ENCODE data around the gene VSIG2.
A peak's percentile ranks its signal among the peaks of the same experiment; 100 is the strongest.

Gene VSIG2

DNA sequence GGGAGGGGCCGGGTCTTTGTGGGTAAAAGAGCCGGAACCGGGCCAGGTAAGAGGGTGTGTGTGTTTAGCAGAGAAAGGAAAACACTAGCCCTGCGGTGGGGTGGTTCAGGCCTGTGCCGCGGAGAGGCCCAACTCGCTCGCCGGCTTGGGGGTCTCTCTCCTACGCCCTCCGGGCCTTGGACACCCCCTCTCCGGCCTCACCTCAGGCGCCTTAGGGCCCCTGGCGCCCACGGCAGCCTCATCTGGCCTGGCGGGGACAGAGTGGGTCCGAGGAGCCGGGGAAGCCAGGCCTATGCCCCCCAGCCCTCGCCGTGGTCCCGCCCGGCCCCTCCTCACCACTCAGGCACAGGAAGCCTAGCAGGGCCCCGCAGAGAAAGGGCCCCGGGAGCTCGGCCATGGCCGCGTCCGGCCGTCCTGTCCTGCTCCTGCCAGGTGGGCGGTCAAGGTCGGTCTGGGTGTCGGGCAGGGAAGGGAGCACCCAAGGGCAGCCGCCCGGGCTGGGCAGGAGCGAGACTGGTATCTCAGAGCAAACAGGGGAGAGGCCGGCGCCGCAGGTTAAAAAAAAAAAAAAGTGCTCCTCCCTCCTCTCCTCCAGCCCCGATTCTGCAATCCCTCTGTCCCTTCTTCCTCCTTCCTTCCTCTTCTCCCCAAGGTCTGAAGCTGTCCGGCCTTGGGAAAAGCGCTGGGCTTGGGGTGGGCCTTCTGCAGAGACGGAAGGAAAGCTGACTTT, at the start of gene VSIG2:
Gene VSIG2, minus strand, starts transcription at position 515 of the 730 bp plus-strand sequence. Its CDS starts 118 bp downstream, at position 397.
- Mint-ChIP-seq H3K36me3 (ENCODE audit: insufficient read depth) (peaks cover 4% of the 10 kb centered on the region), H3K4me1 (no peaks in the 10 kb centered on the region), H3K4me3 (no peak within 1 kb of the TSS), H3K9me3 (no peaks in the 10 kb centered on the region), H3K27ac (ENCODE audit: low read depth) (no peak within 1 kb of the TSS), H3K27me3 (peaks cover 31% of the 10 kb centered on the region)
- no peak for ATAC-seq (replicated peaks; ENCODE audit: extremely low read depth, poor library complexity, severe bottlenecking)
- no peak for DNase-seq (ENCODE audit: low spot score in 2 of 2)

GRCh38 chr11:124801014-124801413, 49.0 kb upstream of the VSIG2 start:
- ATAC-seq (replicated peaks; ENCODE audit: extremely low read depth, poor library complexity, severe bottlenecking) (no peak), DNase-seq (ENCODE audit: low spot score in 2 of 2) (no peak)
- Mint-ChIP-seq H3K36me3 (ENCODE audit: insufficient read depth) (peaks cover 10% of the 10 kb centered on the region), H3K27ac (ENCODE audit: low read depth) (peak overlapping the region; percentile 87), H3K4me1 (peaks cover 16% of the 10 kb centered on the region), H3K4me3 (peak overlapping the region; percentile 91), H3K27me3 (no peaks in the 10 kb centered on the region), H3K9me3 (no peaks in the 10 kb centered on the region)

DNA sequence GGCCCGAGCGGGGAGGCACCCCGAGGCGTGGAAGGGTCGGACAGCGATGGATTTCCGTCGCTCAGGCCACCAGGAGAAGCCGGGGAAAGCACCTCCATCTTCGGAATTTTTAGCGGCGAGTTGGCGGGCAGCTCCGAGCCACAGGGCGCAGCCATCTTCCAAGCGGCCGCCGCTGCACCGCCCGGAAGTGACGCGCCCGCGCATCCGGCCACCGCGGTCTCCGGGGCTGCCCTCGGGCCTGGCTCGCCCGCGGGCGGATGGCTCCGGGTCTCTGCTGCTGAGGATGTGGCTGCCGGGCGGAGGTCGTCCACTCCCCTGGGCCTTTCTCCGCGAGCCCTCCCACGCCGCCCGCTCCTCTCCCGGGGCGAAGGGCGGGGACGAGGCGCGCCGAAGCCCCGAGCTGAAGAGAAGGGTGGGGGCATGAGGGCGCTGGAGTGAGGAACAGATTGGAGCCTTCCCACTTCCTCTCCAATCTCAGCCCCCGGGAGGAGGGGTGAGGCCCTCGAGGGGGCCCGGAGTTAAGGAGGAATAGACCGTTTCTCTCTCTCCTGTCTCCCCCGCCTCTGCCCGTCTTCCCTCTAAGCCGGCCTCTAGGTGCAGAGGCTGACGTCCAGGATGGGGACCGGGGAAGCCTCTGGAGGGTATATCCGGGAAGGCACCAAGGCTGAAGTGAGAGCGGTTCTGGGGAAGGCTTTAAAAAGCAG, 48.3 kb upstream of the VSIG2 start, which contains the start of gene MSANTD2:
Gene MSANTD2, minus strand, starts transcription at position 181 of the 704 bp plus-strand sequence. Its CDS starts 26 bp downstream, at position 155.
- DNase-seq (ENCODE audit: low spot score in 2 of 2) (peak; percentile 58 to 68), ATAC-seq (replicated peaks; ENCODE audit: extremely low read depth, poor library complexity, severe bottlenecking) (peak; percentile 89)
- peaks cover 10% of the 10 kb centered on the region for H3K36me3 Mint-ChIP-seq (ENCODE audit: insufficient read depth)
- H3K27me3 Mint-ChIP-seq: no peaks in the 10 kb centered on the region
- H3K27ac Mint-ChIP-seq (ENCODE audit: low read depth): peak within 1 kb of the TSS; percentile 89
- peaks cover 16% of the 10 kb centered on the region for H3K4me1 Mint-ChIP-seq
- no peaks in the 10 kb centered on the region for H3K9me3 Mint-ChIP-seq
- peak within 1 kb of the TSS; percentile 91 for H3K4me3 Mint-ChIP-seq

DNA sequence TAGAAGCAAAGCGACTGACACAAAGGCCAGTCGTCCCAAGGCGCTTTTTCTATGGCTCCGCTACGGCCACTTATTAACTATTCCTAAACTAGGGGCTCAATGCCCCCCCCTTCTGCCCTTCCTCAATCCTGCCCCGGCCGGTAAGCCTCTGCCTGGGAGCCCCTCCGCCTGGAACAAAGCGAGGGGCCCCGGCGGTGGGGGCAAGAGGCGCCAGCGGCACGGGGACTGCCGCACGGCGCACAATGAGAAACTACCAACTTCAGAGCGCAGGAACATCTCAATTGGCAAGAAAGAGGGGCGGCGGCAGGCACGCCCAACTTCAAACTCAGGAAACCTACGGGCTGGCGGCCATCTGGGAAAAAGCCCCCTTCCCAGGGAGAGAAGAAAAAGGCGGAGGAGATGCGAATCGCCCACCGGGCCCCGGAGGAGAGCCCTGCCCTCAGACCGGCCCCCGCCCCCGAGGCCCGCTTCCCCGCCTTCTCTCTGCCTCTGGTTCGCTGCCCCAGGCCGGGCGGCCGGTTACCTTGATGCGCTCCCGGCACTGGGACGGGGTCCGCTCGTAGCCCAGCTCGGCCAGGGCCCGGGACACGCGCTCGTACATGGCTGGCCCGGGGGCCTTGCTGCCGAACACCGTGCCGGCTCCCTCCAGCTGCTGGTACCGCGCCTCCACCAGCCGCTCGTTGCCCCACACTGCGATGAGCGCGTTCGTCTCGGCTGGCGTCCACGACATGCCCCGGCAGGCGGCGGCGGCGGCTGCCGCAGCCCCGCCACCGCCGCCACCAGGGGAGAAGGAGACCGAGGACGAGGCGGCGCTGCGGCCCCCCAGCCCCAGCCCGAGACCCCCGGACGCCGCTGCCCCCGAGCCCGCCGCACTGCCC, 47.5 kb upstream of the VSIG2 start:
- Mint-ChIP-seq H3K27ac (ENCODE audit: low read depth) (peak overlapping the region; percentile 89), H3K4me1 (peaks cover 16% of the 10 kb centered on the region), H3K36me3 (ENCODE audit: insufficient read depth) (peaks cover 10% of the 10 kb centered on the region), H3K9me3 (no peaks in the 10 kb centered on the region), H3K27me3 (no peaks in the 10 kb centered on the region), H3K4me3 (peak overlapping the region; percentile 91)
- peak; percentile 16 to 31 for DNase-seq (ENCODE audit: low spot score in 2 of 2)
- ATAC-seq (replicated peaks; ENCODE audit: extremely low read depth, poor library complexity, severe bottlenecking): peak; percentile 59

DNA sequence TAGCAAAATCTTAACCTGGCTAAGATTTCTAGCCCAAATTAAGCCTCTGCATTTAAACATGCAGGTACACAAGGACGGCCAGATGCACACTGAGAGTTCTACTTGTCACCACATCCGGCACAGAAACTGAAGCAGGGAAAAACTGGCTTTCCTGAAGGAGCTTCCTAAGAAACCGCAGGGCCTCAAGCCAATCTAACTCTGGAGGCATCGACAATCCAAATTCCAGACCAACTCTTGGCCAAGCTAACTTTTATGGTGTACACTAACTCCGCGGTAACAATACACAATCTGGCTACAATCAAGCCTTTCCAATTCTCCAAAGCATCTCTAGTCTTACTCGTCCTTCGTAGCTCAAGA, 46.9 kb upstream of the VSIG2 start:
- ATAC-seq (replicated peaks; ENCODE audit: extremely low read depth, poor library complexity, severe bottlenecking) (no peak), DNase-seq (ENCODE audit: low spot score in 2 of 2) (no peak)
- H3K4me1 Mint-ChIP-seq: peaks cover 16% of the 10 kb centered on the region
- H3K36me3 Mint-ChIP-seq (ENCODE audit: insufficient read depth): peaks cover 10% of the 10 kb centered on the region
- peak overlapping the region; percentile 91 for H3K4me3 Mint-ChIP-seq
- H3K9me3 Mint-ChIP-seq: no peaks in the 10 kb centered on the region
- H3K27ac Mint-ChIP-seq (ENCODE audit: low read depth): peak overlapping the region; percentile 89
- H3K27me3 Mint-ChIP-seq: no peaks in the 10 kb centered on the region

DNA sequence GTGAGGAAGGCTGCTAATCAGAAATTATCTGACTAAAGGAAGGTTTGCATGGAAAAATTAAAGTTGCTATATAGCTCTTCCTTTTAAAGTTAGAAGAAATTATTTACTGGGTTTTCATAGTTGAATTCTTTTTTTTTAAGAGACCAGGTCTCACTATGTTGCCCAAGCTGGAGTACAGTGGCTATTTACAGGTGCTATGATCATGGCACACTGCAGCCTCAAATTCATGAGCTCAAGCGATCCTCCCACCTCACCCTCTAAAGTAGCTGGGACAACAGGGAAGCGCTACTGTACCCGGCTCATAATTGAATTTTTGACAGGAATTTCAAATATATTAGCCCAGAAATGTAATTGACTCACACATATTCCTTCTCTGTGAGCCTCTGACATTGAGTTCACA, 44.3 kb upstream of the VSIG2 start:
- H3K27me3 Mint-ChIP-seq: no peaks in the 10 kb centered on the region
- no peaks in the 10 kb centered on the region for H3K9me3 Mint-ChIP-seq
- ATAC-seq (replicated peaks; ENCODE audit: extremely low read depth, poor library complexity, severe bottlenecking) (no peak), DNase-seq (ENCODE audit: low spot score in 2 of 2) (no peak)
- H3K36me3 Mint-ChIP-seq (ENCODE audit: insufficient read depth): peaks cover 11% of the 10 kb centered on the region
- no peak overlapping the region for H3K27ac Mint-ChIP-seq (ENCODE audit: low read depth)
- no peak overlapping the region for H3K4me3 Mint-ChIP-seq
- peaks cover 31% of the 10 kb centered on the region for H3K4me1 Mint-ChIP-seq

DNA sequence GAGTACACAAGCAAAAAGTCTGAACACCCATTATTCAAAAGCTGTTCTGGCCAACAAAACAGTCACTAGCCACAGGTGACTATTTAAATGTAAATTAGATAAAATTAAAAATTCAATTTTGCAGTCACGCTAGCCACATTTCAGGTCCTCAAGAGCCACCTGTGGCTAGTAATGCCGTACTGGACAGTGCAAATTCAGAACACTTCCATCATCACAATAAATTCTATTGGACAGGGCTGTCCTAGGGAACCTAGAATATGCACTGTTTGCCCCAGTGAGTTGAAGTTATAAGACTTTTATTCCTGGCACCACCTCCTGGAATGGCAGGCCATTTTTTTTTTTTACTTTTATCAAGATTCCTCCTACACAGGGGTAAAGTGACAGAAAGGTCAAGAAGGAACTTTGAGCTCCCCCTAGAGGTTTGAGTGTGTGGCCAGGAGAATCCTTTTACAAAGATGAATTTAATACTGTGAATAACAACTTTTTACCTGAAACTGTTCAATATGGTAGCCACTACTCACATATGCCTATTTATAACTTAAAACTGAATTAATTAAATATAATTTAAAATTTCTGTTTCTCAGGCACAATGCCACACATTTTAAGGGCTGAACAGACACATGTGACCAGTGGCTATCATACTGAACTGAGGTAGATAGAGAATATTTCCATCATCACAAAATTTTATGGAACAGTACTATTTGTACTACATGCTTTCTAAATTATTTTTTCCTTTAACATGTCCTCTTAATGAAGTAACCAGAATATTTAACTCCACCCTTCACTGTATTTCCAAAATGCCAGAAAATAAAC, 41.6 kb upstream of the VSIG2 start:
- H3K4me3 Mint-ChIP-seq: no peak overlapping the region
- no peaks in the 10 kb centered on the region for H3K9me3 Mint-ChIP-seq
- peaks cover 37% of the 10 kb centered on the region for H3K4me1 Mint-ChIP-seq
- ATAC-seq (replicated peaks; ENCODE audit: extremely low read depth, poor library complexity, severe bottlenecking) (no peak), DNase-seq (ENCODE audit: low spot score in 2 of 2) (no peak)
- no peak overlapping the region for H3K27ac Mint-ChIP-seq (ENCODE audit: low read depth)
- no peaks in the 10 kb centered on the region for H3K27me3 Mint-ChIP-seq
- H3K36me3 Mint-ChIP-seq (ENCODE audit: insufficient read depth): peaks cover 3% of the 10 kb centered on the region

- Mint-ChIP-seq H3K4me1 (peaks cover 30% of the 10 kb centered on the region), H3K36me3 (ENCODE audit: insufficient read depth) (peaks cover 2% of the 10 kb centered on the region), H3K4me3 (no peak overlapping the region), H3K27ac (ENCODE audit: low read depth) (no peak overlapping the region), H3K27me3 (no peaks in the 10 kb centered on the region), H3K9me3 (no peaks in the 10 kb centered on the region)
- DNase-seq (ENCODE audit: low spot score in 2 of 2): no peak
- ATAC-seq (replicated peaks; ENCODE audit: extremely low read depth, poor library complexity, severe bottlenecking): no peak
Measured at GRCh38 chr11:124791626-124792341, 39.7 kb upstream of the VSIG2 start.

DNA sequence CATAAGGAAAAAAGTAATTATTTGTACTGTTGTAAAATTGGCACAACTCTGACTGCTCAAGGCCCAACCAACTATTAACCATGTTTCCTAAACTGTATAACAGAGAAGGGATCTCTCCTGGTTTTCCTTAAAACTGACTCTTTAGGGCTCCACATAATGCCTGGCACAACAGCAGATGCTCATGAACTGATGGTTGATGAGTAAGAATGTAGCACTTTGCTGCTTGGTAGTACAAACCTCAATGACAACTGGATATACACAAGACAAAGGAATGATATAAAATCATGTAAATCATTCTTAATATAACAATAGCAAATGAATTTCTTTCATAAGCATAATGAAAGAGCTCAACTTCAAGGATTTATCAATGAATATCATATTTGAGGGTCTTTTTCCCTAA, 36.5 kb upstream of the VSIG2 start:
- no peak for ATAC-seq (replicated peaks; ENCODE audit: extremely low read depth, poor library complexity, severe bottlenecking)
- no peaks in the 10 kb centered on the region for H3K9me3 Mint-ChIP-seq
- H3K4me3 Mint-ChIP-seq: no peak overlapping the region
- no peak overlapping the region for H3K27ac Mint-ChIP-seq (ENCODE audit: low read depth)
- peaks cover 30% of the 10 kb centered on the region for H3K4me1 Mint-ChIP-seq
- no peak for DNase-seq (ENCODE audit: low spot score in 2 of 2)
- H3K36me3 Mint-ChIP-seq (ENCODE audit: insufficient read depth): peaks cover under 1% of the 10 kb centered on the region
- no peaks in the 10 kb centered on the region for H3K27me3 Mint-ChIP-seq

DNA sequence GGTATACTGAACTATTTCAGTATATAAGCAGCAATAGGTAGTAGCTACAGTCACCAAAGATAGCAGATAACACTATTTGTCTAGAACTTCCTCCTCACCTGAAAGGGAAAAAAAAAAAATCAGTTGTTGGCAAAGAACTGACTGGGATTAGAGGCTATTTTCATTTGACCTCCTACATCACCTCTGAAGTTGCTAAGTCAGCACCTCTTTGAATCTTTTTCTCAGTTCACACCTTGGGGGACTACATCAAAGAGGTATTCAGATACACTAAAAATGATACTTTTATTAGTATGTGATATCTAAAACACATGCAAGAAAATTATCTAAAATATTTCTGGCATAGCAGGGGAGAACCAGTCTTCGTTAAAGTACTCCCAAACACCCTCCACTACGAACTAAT, 32.0 kb upstream of the VSIG2 start:
- Mint-ChIP-seq H3K27me3 (no peaks in the 10 kb centered on the region), H3K27ac (ENCODE audit: low read depth) (no peak overlapping the region), H3K4me1 (no peaks in the 10 kb centered on the region), H3K9me3 (no peaks in the 10 kb centered on the region), H3K4me3 (no peak overlapping the region), H3K36me3 (ENCODE audit: insufficient read depth) (no peaks in the 10 kb centered on the region)
- DNase-seq (ENCODE audit: low spot score in 2 of 2) (no peak), ATAC-seq (replicated peaks; ENCODE audit: extremely low read depth, poor library complexity, severe bottlenecking) (no peak)

- ATAC-seq (replicated peaks; ENCODE audit: extremely low read depth, poor library complexity, severe bottlenecking): no peak
- Mint-ChIP-seq H3K4me3 (no peak overlapping the region), H3K27ac (ENCODE audit: low read depth) (no peak overlapping the region), H3K27me3 (no peaks in the 10 kb centered on the region), H3K36me3 (ENCODE audit: insufficient read depth) (no peaks in the 10 kb centered on the region), H3K4me1 (no peaks in the 10 kb centered on the region), H3K9me3 (no peaks in the 10 kb centered on the region)
- DNase-seq (ENCODE audit: low spot score in 2 of 2): no peak
Measured at GRCh38 chr11:124783002-124783401, 30.9 kb upstream of the VSIG2 start.

All from central memory CD8-positive, alpha-beta T cell (primary cell).